BJ (cell line): ENCODE results near the gene TESK2. TPM values are rescaled to one million over a fixed set of nuclear protein-coding genes. Genes with fewer than 3 reads are reported as not detected.
"Not testable (repeated sequence)": the region's sequence is repeated elsewhere in the genome, so short reads cannot be mapped to it uniquely, and the experiment has no call there.

Experiments used
- CTCF ChIA-PET: fragments of 350-600 bp; formaldehyde crosslinking; extraction: SDS; loops from one replicate; lab custom pipeline; 2021; ENCODE audit warnings: antibody characterized with exemption, inconsistent platforms; lab: Yijun Ruan, JAX
- POLR2A ChIA-PET: fragments of 300-600 bp; sonication (Branson Sonifier 250); formaldehyde crosslinking; extraction: SDS; loops from one replicate; lab custom pipeline; 2021; ENCODE audit warnings: antibody characterized with exemption; lab: Charles Lee
- DNase-seq: peaks from one replicate; pipeline ENCODE4 v3.0.0-alpha.2; 2011; ENCODE audit warnings: low read depth
- H3K27me3 ChIP-seq: 2 replicates; pipeline ENCODE4 v1.6.0; 2011; ENCODE audit warnings: low read length; ENCODE audit not compliant: control insufficient read depth, insufficient read depth
- H3K36me3 ChIP-seq: 2 replicates; pipeline ENCODE4 v1.5.1; 2011; ENCODE audit warnings: low read length; ENCODE audit not compliant: control insufficient read depth, insufficient read depth
- H3K4me3 ChIP-seq: 2 replicates; pipeline ENCODE4 v1.5.1; 2011; ENCODE audit warnings: low read depth, mild to moderate bottlenecking, control low read depth, low read length
- CTCF ChIP-seq: IDR thresholded peaks from 2 replicates; pipeline ENCODE4 v1.5.1; 2011; ENCODE audit warnings: low read depth, mild to moderate bottlenecking, control low read depth, inconsistent platforms, low read length, moderate library complexity; ENCODE audit not compliant: insufficient read depth
- polyA plus RNA-seq: library from polyadenylated mRNA; depleted of rRNA; stranded (reverse); fragments of >200 nt; gene quantifications from 2 replicates; pipeline ENCODE4 v1.2.3, GENCODE V29; 2011

The TESK2 gene
- polyA plus RNA-seq, 1 experiment, result 2.5 TPM

- ChIA-PET POLR2A (no interaction called here), CTCF (interaction anchor here (4.7 kb wide), 1 partner anchor 54 kb away, joined by 32 read pairs; no protein-coding TSS in a partner anchor)
- no peaks in the 10 kb centered on the region for H3K27me3 ChIP-seq
- no peak overlapping the region for H3K4me3 ChIP-seq
- no peak for DNase-seq
- no peak for TF ChIP-seq CTCF
- H3K36me3 ChIP-seq, result peaks cover 23% of the 10 kb centered on the region
These were observed 25.1 kb upstream of the TESK2 start for GRCh38 chr1:45516036-45516435.

- POLR2A ChIA-PET, DNase-seq: not testable (repeated sequence)
- CTCF ChIA-PET, result interaction anchor here (0.6 to 4.1 kb wide), 11 partner anchors 8 to 781 kb away, joined by 3 to 60 read pairs (median 5); partner anchors contain the start of genes AKR1A1 and PRDX1
These were observed 22.7 kb upstream of the TESK2 start for GRCh38 chr1:45513532-45514260.

GRCh38 chr1:45512641-45513054 lies 21.7 kb upstream of the TESK2 start:
- no peak for DNase-seq
- H3K27me3 ChIP-seq, result no peaks in the 10 kb centered on the region
- TF ChIP-seq CTCF, result peak; percentile 75
- POLR2A ChIA-PET, result interaction anchor here (0.6 kb wide), 1 partner anchor 156 kb away, joined by 4 read pairs; no protein-coding TSS in a partner anchor
- peaks cover 32% of the 10 kb centered on the region for H3K36me3 ChIP-seq
- no peak overlapping the region for H3K4me3 ChIP-seq
- CTCF ChIA-PET, result interaction anchor here (0.8 to 4.1 kb wide), 13 partner anchors 9 to 516 kb away, joined by 3 to 60 read pairs (median 5); partner anchors contain the start of genes AKR1A1 and PRDX1

More at GRCh38 chr1:45513532-45514260, 22.7 kb upstream of the TESK2 start:
- H3K36me3 ChIP-seq, result peaks cover 35% of the 10 kb centered on the region
- H3K27me3 ChIP-seq, H3K4me3 ChIP-seq: not testable (repeated sequence)

GRCh38 chr1:45510972-45511527 lies 20.1 kb upstream of the TESK2 start:
- no peak for TF ChIP-seq CTCF
- CTCF ChIA-PET, result interaction anchor here (0.6 to 4.1 kb wide), 3 partner anchors 10 to 58 kb away, joined by 3 to 60 read pairs (median 3); no protein-coding TSS in a partner anchor
- peaks cover 28% of the 10 kb centered on the region for H3K36me3 ChIP-seq
- H3K27me3 ChIP-seq, result no peaks in the 10 kb centered on the region
- DNase-seq, result no peak
- POLR2A ChIA-PET, result no interaction called here
- H3K4me3 ChIP-seq, result no peak overlapping the region

GRCh38 chr1:45510036-45510971 lies 19.3 kb upstream of the TESK2 start:
- no peak for DNase-seq
- POLR2A ChIA-PET, result no interaction called here
- H3K4me3 ChIP-seq, result no peak overlapping the region
- peaks cover 28% of the 10 kb centered on the region for H3K36me3 ChIP-seq
- CTCF ChIA-PET, result interaction anchor here (0.9 to 4.1 kb wide), 2 partner anchors 10 to 58 kb away, joined by 3 to 60 read pairs; no protein-coding TSS in a partner anchor
- H3K27me3 ChIP-seq, result no peaks in the 10 kb centered on the region
- TF ChIP-seq CTCF, result no peak
